H1 (cell line): Measurements from ENCODE around the gene CCDC71L. TPM values are rescaled to one million over a fixed set of nuclear protein-coding genes. Genes with fewer than 3 reads are reported as not detected.
A peak's percentile ranks its signal among the peaks of the same experiment; 100 is the strongest.

Experiments
- BACH1 ChIP-seq: IDR thresholded peaks from 2 replicates; pipeline ENCODE4 v1.6.1; 2012; ENCODE audit warnings: low read length, improper control_type of control experiment
- BCL11A ChIP-seq, 2 experiments: IDR thresholded peaks; one replicate each; pipeline ENCODE4 v1.6.1; 2011; ENCODE audit warnings: low read depth in 2 of 2, low read length in 2 of 2, mild to moderate bottlenecking in 2 of 2
- CBX8 ChIP-seq: fragments of 300-800, 300-1000 bp; sonication (generic); IDR thresholded peaks from 2 replicates; pipeline ENCODE4 v1.7.1; 2016; ENCODE audit warnings: low read depth, low read length, borderline replicate concordance
- CEBPB ChIP-seq: IDR thresholded peaks from 2 replicates; pipeline ENCODE4 v1.6.1; 2012; ENCODE audit warnings: low read depth, low read length
- CTCF ChIP-seq, 3 experiments: IDR thresholded peaks; 1 replicate in 2 of 3; 2 replicates in 1 of 3; pipeline versions ENCODE4 v1.5.1 to v1.6.1; 2011; ENCODE audit warnings: low read length in 3 of 3, mild to moderate bottlenecking in 3 of 3, inconsistent platforms in 2 of 3, low read depth in 1 of 3, moderate library complexity in 1 of 3; ENCODE audit not compliant: insufficient read depth in 1 of 3; ENCODE audit errors: control extremely low read depth in 1 of 3
- EGR1 ChIP-seq: IDR thresholded peaks from 2 replicates; pipeline ENCODE4 v1.6.1; 2011; ENCODE audit warnings: low read depth, low read length, borderline replicate concordance
- EZH2 ChIP-seq: fragments of 200-600 bp; sonication (generic); IDR thresholded peaks from 2 replicates; pipeline ENCODE4 v1.7.1; 2012; ENCODE audit warnings: low read depth, mild to moderate bottlenecking, moderate library complexity, low read length, inconsistent platforms; ENCODE audit not compliant: severe bottlenecking
- MAX ChIP-seq: IDR thresholded peaks from 2 replicates; pipeline ENCODE4 v1.6.1; 2012; ENCODE audit warnings: inconsistent platforms
- POLR2AphosphoS5 ChIP-seq: IDR thresholded peaks from 2 replicates; pipeline ENCODE4 v1.6.1; 2011; ENCODE audit warnings: low read depth, low read length
- RAD21 ChIP-seq, 2 experiments: IDR thresholded peaks in 1 of 2; conservative IDR thresholded peaks in 1 of 2; 2 replicates each; pipeline ENCODE4 v1.6.1; 2011; ENCODE audit warnings: low read depth in 2 of 2, low read length in 2 of 2, improper control_type of control experiment in 1 of 2, inconsistent platforms in 1 of 2, mild to moderate bottlenecking in 1 of 2, moderate library complexity in 1 of 2
- RFX5 ChIP-seq: IDR thresholded peaks from 2 replicates; pipeline ENCODE4 v1.6.1; 2011; ENCODE audit warnings: low read depth, low read length, improper control_type of control experiment, borderline replicate concordance
- RXRA ChIP-seq: IDR thresholded peaks from 2 replicates; pipeline ENCODE4 v1.6.1; 2011; ENCODE audit warnings: low read depth, mild to moderate bottlenecking, low read length, moderate library complexity; ENCODE audit not compliant: insufficient read depth
- SIN3A ChIP-seq, 2 experiments: IDR thresholded peaks in 1 of 2; conservative IDR thresholded peaks in 1 of 2; 2 replicates each; pipeline ENCODE4 v1.6.1; 2011 to 2012; ENCODE audit warnings: low read length in 2 of 2, improper control_type of control experiment in 1 of 2, low read depth in 1 of 2, mild to moderate bottlenecking in 1 of 2
- SIX5 ChIP-seq: IDR thresholded peaks from 2 replicates; pipeline ENCODE4 v1.6.1; 2011; ENCODE audit warnings: mild to moderate bottlenecking, low read depth, low read length
- SUZ12 ChIP-seq: fragments of 200-600 bp; sonication (generic); IDR thresholded peaks from 2 replicates; pipeline ENCODE4 v1.6.1; 2012; ENCODE audit warnings: mild to moderate bottlenecking, inconsistent platforms, low read length, moderate library complexity, mixed read lengths
- TAF1 ChIP-seq: IDR thresholded peaks from 2 replicates; pipeline ENCODE4 v1.6.1; 2011; ENCODE audit warnings: mild to moderate bottlenecking, low read depth, low read length
- TAF7 ChIP-seq: optimal IDR thresholded peaks from 2 replicates; pipeline ENCODE3; 2011; ENCODE audit warnings: low read depth, mild to moderate bottlenecking, inconsistent platforms, low read length, moderate library complexity, borderline replicate concordance
- TBP ChIP-seq: IDR thresholded peaks from 2 replicates; pipeline ENCODE4 v1.6.1; 2011; ENCODE audit warnings: low read depth, low read length, improper control_type of control experiment
- TCF12 ChIP-seq: IDR thresholded peaks from 2 replicates; pipeline ENCODE4 v1.6.1; 2011; ENCODE audit warnings: low read depth, mild to moderate bottlenecking, low read length
- ZNF274 ChIP-seq: IDR thresholded peaks from 2 replicates; pipeline ENCODE4 v1.7.0; 2012; ENCODE audit warnings: low read length, borderline replicate concordance; ENCODE audit errors: extremely low read depth
- polyA plus RNA-seq, 7 experiments: library from polyadenylated mRNA; depleted of rRNA in 3 of 7; stranded (reverse) in 5 of 7; unstranded in 2 of 7; fragments of >200 nt in 5 of 7; fragments of 200-250 nt in 2 of 7; gene quantifications; 1 replicate in 5 of 7; 2 replicates in 1 of 7; 4 replicates in 1 of 7; pipeline versions ENCODE4 v1.2.1 to v1.2.3, GENCODE V29; 2011 to 2013; ENCODE audit warnings: missing spikeins in 2 of 7, mixed read lengths in 2 of 7
- total RNA-seq: library from RNA; stranded (reverse); fragmentation: NEBNext Ultra II Directional; extraction: Animal tissue kit (Norgen Biotek cat#: 25700); gene quantifications from 2 replicates; pipeline ENCODE4 v1.2.1, GENCODE V29; 2021

CCDC71L gene
- total and polyA plus RNA-seq, 2 of the 8 experiments (the other 6 are each of a cell fraction or from before 2014, with no cell fraction given): 12.5 to 16.7 TPM

GRCh38 chr7:106659963-106660861, 746 bp downstream of the CCDC71L start (continued):
- peak; percentile 85 to 92 (median 86) for TF ChIP-seq CTCF (IDR thresholded peaks at IDR 0.05; ENCODE audit: control extremely low read depth in 1 of 3, insufficient read depth in 1 of 3, low read depth in 1 of 3, low read length in 3 of 3)
- TF ChIP-seq RAD21 (IDR thresholded peaks at IDR 0.05 in 1 of 2, conservative IDR thresholded peaks at IDR 0.05 in 1 of 2; ENCODE audit: low read depth in 2 of 2, low read length in 2 of 2): peak; percentile 73 to 77
- TF ChIP-seq EGR1: no peak
- TF ChIP-seq RXRA: no peak
- no peak for TF ChIP-seq EZH2
- 0 out of 4 replicates have a peak, but pooled peaks of 1 of the 2 experiments have one; percentile 47 for TF ChIP-seq SIN3A (conservative IDR thresholded peaks at IDR 0.05 in 1 of 2, IDR thresholded peaks at IDR 0.05 in 1 of 2; ENCODE audit: low read depth in 1 of 2, low read length in 2 of 2)
- TF ChIP-seq TBP: peak; percentile 46; the same call in 1 of the 2 replicates
- peak; percentile 92 for TF ChIP-seq MAX
- TF ChIP-seq SIX5: no peak
- peak; percentile 21 for TF ChIP-seq TAF7
- TF ChIP-seq POLR2AphosphoS5: peak; percentile 18
- TF ChIP-seq BCL11A (IDR thresholded peaks at IDR 0.05; ENCODE audit: low read depth in 2 of 2, low read length in 2 of 2): no peak
- no peak for TF ChIP-seq CBX8
- TF ChIP-seq BACH1: no peak
- no peak for TF ChIP-seq SUZ12
- TF ChIP-seq RFX5: 0 out of 2 replicates have a peak, but pooled peaks have one; percentile 6
- TF ChIP-seq ZNF274: no peak
- TF ChIP-seq TCF12: 0 out of 2 replicates have a peak, but pooled peaks have one; percentile 19
- TF ChIP-seq CEBPB: no peak
- peak; percentile 50 for TF ChIP-seq TAF1
